ENCODE data around the gene ZNF230.

The ZNF230 gene

GRCh38 chr19:44050740-44051649 is 48.2 kb downstream of the ZNF230 start:
- DNase-seq, result peak; percentile 78

GRCh38 chr19:44051650-44052402 is 49.1 kb downstream of the ZNF230 start, which contains the start of gene ZNF223:
TSS of gene ZNF223 (plus strand) at chr19:44052036. CDS start at chr19:44055177, 3,141 bp downstream.
- peak; percentile 98 for DNase-seq

- DNase-seq, result no peak
Measured at GRCh38 chr19:44055870-44056269, 53.1 kb downstream of the ZNF230 start.

- DNase-seq, result no peak
Measured at GRCh38 chr19:44059229-44059628, 56.5 kb downstream of the ZNF230 start.

GRCh38 chr19:44061038-44061437 is 58.3 kb downstream of the ZNF230 start:
- DNase-seq, result no peak
